SK-N-SH (cell line): Measurements from ENCODE around the gene TBXAS1. TPM values are rescaled to one million over a fixed set of nuclear protein-coding genes. Genes with fewer than 3 reads are reported as not detected.

ENCODE experiments used
- CTCF ChIA-PET: fragments of 300-600, 350-600 bp; formaldehyde crosslinking; extraction: SDS; loops from one replicate; lab custom pipeline; 2021; lab: Yijun Ruan, JAX
- POLR2A ChIA-PET: fragments of 350-600 bp; sonication (Branson Sonifier 250); formaldehyde crosslinking; extraction: SDS; loops from one replicate; lab custom pipeline; 2020; ENCODE audit warnings: antibody characterized with exemption, inconsistent platforms; lab: Yijun Ruan, JAX
- DNase-seq: peaks from one replicate; pipeline ENCODE4 v3.0.0; 2012
- H2AFZ ChIP-seq: fragments of 200-600 bp; sonication (generic); 2 replicates; pipeline ENCODE4 v1.8.1; 2016; ENCODE audit warnings: antibody characterized with exemption, mild to moderate bottlenecking, low read depth
- H3F3A ChIP-seq: fragments of 200-600 bp; sonication (generic); replicated peaks from 2 replicates; pipeline ENCODE3; 2016; ENCODE audit warnings: antibody characterized with exemption, mild to moderate bottlenecking; ENCODE audit not compliant: insufficient read depth
- H3K27ac ChIP-seq, 2 experiments: fragments of 200-500 bp in 1 of 2; fragments of 200-600 bp in 1 of 2; sonication (Bioruptor generic) in 1 of 2; sonication (generic), shearing (Covaris generic) in 1 of 2; 2 replicates each; pipeline versions ENCODE4 v1.5.1 to v1.6.1; 2014 to 2016; ENCODE audit warnings: low read depth in 2 of 2, inconsistent platforms in 1 of 2, low read length in 1 of 2, mild to moderate bottlenecking in 1 of 2, mixed read lengths in 1 of 2
- H3K27me3 ChIP-seq: fragments of 200-600 bp; sonication (generic), shearing (Covaris generic); 2 replicates; pipeline ENCODE4 v1.6.1; 2016; ENCODE audit warnings: mixed run types; ENCODE audit not compliant: insufficient read depth
- H3K36me3 ChIP-seq, 2 experiments: fragments of 200-500 bp in 1 of 2; fragments of 200-600 bp in 1 of 2; sonication (Bioruptor generic) in 1 of 2; sonication (generic) in 1 of 2; replicated peaks in 1 of 2; 2 replicates each; pipeline versions ENCODE3 to v1.5.1; 2014 to 2016; ENCODE audit warnings: low read length in 1 of 2, mild to moderate bottlenecking in 1 of 2; ENCODE audit not compliant: insufficient read depth in 2 of 2, control insufficient read depth in 1 of 2
- H3K4me1 ChIP-seq, 2 experiments: fragments of 200-500 bp in 1 of 2; fragments of 200-600 bp in 1 of 2; sonication (Bioruptor generic) in 1 of 2; sonication (generic), shearing (Covaris generic) in 1 of 2; 2 replicates each; pipeline versions ENCODE4 v1.5.1 to v1.6.1; 2014 to 2016; ENCODE audit warnings: low read depth in 1 of 2, low read length in 1 of 2, mixed run types in 1 of 2; ENCODE audit not compliant: insufficient read depth in 2 of 2, control insufficient read depth in 1 of 2
- H3K4me2 ChIP-seq: fragments of 200-600 bp; sonication (generic), shearing (Covaris generic); 2 replicates; pipeline ENCODE4 v1.6.1; 2017; ENCODE audit warnings: mixed run types
- H3K4me3 ChIP-seq, 2 experiments: fragments of 200-500 bp in 1 of 2; fragments of 200-600 bp in 1 of 2; sonication (Bioruptor generic) in 1 of 2; sonication (generic), shearing (Covaris generic) in 1 of 2; 2 replicates each; pipeline versions ENCODE4 v1.5.1 to v1.8.1; 2014 to 2016; ENCODE audit warnings: low read depth in 2 of 2, inconsistent platforms in 1 of 2, low read length in 1 of 2, mild to moderate bottlenecking in 1 of 2, mixed read lengths in 1 of 2, moderate library complexity in 1 of 2
- H3K79me2 ChIP-seq: fragments of 200-600 bp; sonication (generic); 2 replicates; pipeline ENCODE4 v1.8.1; 2017; ENCODE audit warnings: mild to moderate bottlenecking; ENCODE audit not compliant: insufficient read depth
- H3K9ac ChIP-seq: fragments of 200-600 bp; sonication (generic); 2 replicates; pipeline ENCODE4 v1.6.1; 2017; ENCODE audit warnings: mixed run types
- H3K9me2 ChIP-seq: fragments of 200-600 bp; sonication (generic); 2 replicates; pipeline ENCODE4 v1.6.1; 2017; ENCODE audit warnings: mixed run types
- H3K9me3 ChIP-seq: fragments of 200-600 bp; sonication (generic); 2 replicates; pipeline ENCODE4 v1.6.1; 2017; ENCODE audit warnings: mixed run types, mild to moderate bottlenecking, moderate library complexity
- H4K20me1 ChIP-seq: fragments of 200-600 bp; sonication (generic); 2 replicates; pipeline ENCODE4 v1.6.1; 2017; ENCODE audit warnings: mild to moderate bottlenecking, mixed run types; ENCODE audit not compliant: insufficient read depth
- CHD2 ChIP-seq: fragments of 150-350 bp; IDR thresholded peaks from 2 replicates; pipeline ENCODE4 v1.6.1; 2018; ENCODE audit warnings: low read length; ENCODE audit not compliant: partially characterized antibody
- EP300 ChIP-seq, 2 experiments: IDR thresholded peaks; 2 replicates each; pipeline versions ENCODE4 v1.4.0 to v1.6.1; 2012; ENCODE audit warnings: borderline replicate concordance in 1 of 2, low read depth in 1 of 2, low read length in 1 of 2
- EZH2phosphoT487 ChIP-seq: fragments of 200-600 bp; sonication (generic); IDR thresholded peaks from 2 replicates; pipeline ENCODE4 v1.6.1; 2017; ENCODE audit warnings: low read depth, mixed run types, mild to moderate bottlenecking, antibody characterized with exemption, moderate library complexity, borderline replicate concordance
- FOSL2 ChIP-seq: IDR thresholded peaks from 2 replicates; pipeline ENCODE4 v1.4.0; 2012; ENCODE audit warnings: low read depth, mild to moderate bottlenecking, moderate library complexity, borderline replicate concordance
- FOXJ3 ChIP-seq: sonication (generic); formaldehyde crosslinking; IDR thresholded peaks from 2 replicates; pipeline ENCODE4 v1.5.1; 2020; ENCODE audit warnings: mild to moderate bottlenecking, missing genetic modification reagents
- GABPA ChIP-seq: IDR thresholded peaks from 2 replicates; pipeline ENCODE4 v1.4.0; 2012; ENCODE audit warnings: low read depth, mild to moderate bottlenecking
- JUND ChIP-seq: IDR thresholded peaks from 2 replicates; pipeline ENCODE4 v1.4.0; 2012
- MEF2A ChIP-seq: IDR thresholded peaks from 2 replicates; pipeline ENCODE4 v1.4.0; 2012; ENCODE audit warnings: low read depth, borderline replicate concordance
- RAD21 ChIP-seq: IDR thresholded peaks from 2 replicates; pipeline ENCODE4 v1.6.1; 2012; ENCODE audit warnings: mild to moderate bottlenecking, low read length
- RCOR1 ChIP-seq: fragments of 150-350 bp; IDR thresholded peaks from 2 replicates; pipeline ENCODE4 v1.6.1; 2017; ENCODE audit warnings: antibody characterized with exemption, low read length
- RFX5 ChIP-seq: IDR thresholded peaks from 2 replicates; pipeline ENCODE4 v1.6.1; 2012; ENCODE audit warnings: mild to moderate bottlenecking, improper control_type of control experiment, low read length
- RXRA ChIP-seq: IDR thresholded peaks from 2 replicates; pipeline ENCODE4 v1.4.0; 2012; ENCODE audit warnings: low read depth, mild to moderate bottlenecking, borderline replicate concordance
- SMC3 ChIP-seq: IDR thresholded peaks from 2 replicates; pipeline ENCODE4 v1.6.1; 2012; ENCODE audit warnings: low read depth, low read length, improper control_type of control experiment
- TAF1 ChIP-seq: IDR thresholded peaks from 2 replicates; pipeline ENCODE4 v1.6.1; 2012; ENCODE audit warnings: low read depth, mild to moderate bottlenecking, low read length, moderate library complexity, borderline replicate concordance
- TCF12 ChIP-seq: IDR thresholded peaks from 2 replicates; pipeline ENCODE4 v1.4.0; 2012
- USF1 ChIP-seq: IDR thresholded peaks from 2 replicates; pipeline ENCODE4 v1.4.0; 2012; ENCODE audit warnings: low read depth, borderline replicate concordance
- YY1 ChIP-seq: IDR thresholded peaks from 2 replicates; pipeline ENCODE4 v1.4.0; 2012; ENCODE audit warnings: low read depth, mild to moderate bottlenecking
- WGBS: methylation state at CpG from one replicate; pipeline ENCODE4 v1.1.6; 2017; ENCODE audit warnings: low lambda C conversion rate; 5-methylcytosine and 5-hydroxymethylcytosine counted together
- polyA plus RNA-seq, 3 experiments: library from polyadenylated mRNA; depleted of rRNA; stranded (reverse); fragments of >200 nt; gene quantifications; 2 replicates each; pipeline ENCODE4 v1.2.3, GENCODE V29; 2012
- TF ChIP-seq, protein P1 (sequence below): IDR thresholded peaks from 2 replicates; pipeline ENCODE4; 2012
- TF ChIP-seq, protein P2 (sequence below): IDR thresholded peaks from 2 replicates; pipeline ENCODE4 v1.4.0; 2012; ENCODE audit warnings: low read depth
- TF ChIP-seq, protein P3 (sequence below): IDR thresholded peaks from 2 replicates; pipeline ENCODE4 v1.6.1; 2012; ENCODE audit warnings: mild to moderate bottlenecking, low read depth, low read length, moderate library complexity

The TBXAS1 gene
- polyA plus RNA-seq, 1 of the 3 experiments (the other 2 are of a cell fraction), result 4.4 TPM

DNA sequence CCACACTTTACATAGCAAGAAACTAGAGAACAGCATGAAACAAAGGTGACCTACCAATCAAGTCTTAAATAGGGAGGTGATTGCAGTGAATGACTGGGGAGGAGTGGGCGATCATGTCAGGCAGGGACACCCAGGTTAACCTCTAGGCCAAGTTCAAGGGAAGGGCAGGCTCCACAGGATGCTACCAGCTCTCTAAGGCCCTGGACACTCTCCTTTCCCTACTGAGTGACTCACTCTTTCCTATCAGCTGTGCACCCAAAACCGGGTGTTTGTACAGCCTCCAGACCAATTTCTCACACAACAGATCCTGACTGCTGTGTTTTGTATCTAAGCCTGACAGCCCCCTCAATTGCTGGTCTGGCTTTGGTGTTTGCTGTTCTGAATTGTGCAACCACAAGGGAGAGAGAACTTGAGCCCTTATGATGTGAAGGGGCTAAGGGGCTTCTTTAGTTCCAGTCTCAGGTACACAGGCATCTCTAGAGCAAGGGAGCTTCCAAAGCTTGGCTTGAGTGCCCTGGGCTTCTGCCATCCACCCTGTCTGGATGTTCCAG, 107.8 kb downstream of the TBXAS1 start:
- Histone ChIP-seq H3K9me3 (no peaks in the 10 kb centered on the region), H3K4me2 (no peak overlapping the region), H3F3A (no peaks in the 10 kb centered on the region), H3K27ac (no peak overlapping the region), H3K79me2 (no peaks in the 10 kb centered on the region), H3K9ac (no peak overlapping the region), H3K4me3 (no peak overlapping the region), H2AFZ (no peak overlapping the region), H4K20me1 (no peaks in the 10 kb centered on the region), H3K4me1 (no peaks in the 10 kb centered on the region), H3K9me2 (no peaks in the 10 kb centered on the region), H3K36me3 (no peaks in the 10 kb centered on the region), H3K27me3 (peaks cover 9% of the 10 kb centered on the region; the same call in 1 of the 2 replicates)
- no peak for DNase-seq
- WGBS, result 32% methylated on average over 2 of the region's 2 CpGs
- CTCF ChIA-PET, result interaction anchor here (0.6 to 1.6 kb wide), 3 partner anchors 12 to 318 kb away, joined by 3 to 4 read pairs (median 3); no protein-coding TSS in a partner anchor
- TF ChIP-seq MEF2A (no peak), FOXJ3 (CRISPR knock-in tag) (no peak), RCOR1 (no peak), TAF1 (no peak), EZH2phosphoT487 (no peak), RAD21 (no peak), YY1 (no peak), GABPA (no peak), CHD2 (no peak), RFX5 (no peak), SMC3 (no peak), FOSL2 (peak; percentile 58; the same call in 1 of the 2 replicates), EP300 (IDR thresholded peaks at IDR 0.05; ENCODE audit: borderline replicate concordance in 1 of 2, low read depth in 1 of 2, low read length in 1 of 2) (no peak), TCF12 (peak; percentile 32; the same call in 1 of the 2 replicates), JUND (peak; percentile 70), USF1 (no peak), RXRA (0 out of 2 replicates have a peak, but pooled peaks have one; percentile 22)
- TF ChIP-seq, protein P1, sequence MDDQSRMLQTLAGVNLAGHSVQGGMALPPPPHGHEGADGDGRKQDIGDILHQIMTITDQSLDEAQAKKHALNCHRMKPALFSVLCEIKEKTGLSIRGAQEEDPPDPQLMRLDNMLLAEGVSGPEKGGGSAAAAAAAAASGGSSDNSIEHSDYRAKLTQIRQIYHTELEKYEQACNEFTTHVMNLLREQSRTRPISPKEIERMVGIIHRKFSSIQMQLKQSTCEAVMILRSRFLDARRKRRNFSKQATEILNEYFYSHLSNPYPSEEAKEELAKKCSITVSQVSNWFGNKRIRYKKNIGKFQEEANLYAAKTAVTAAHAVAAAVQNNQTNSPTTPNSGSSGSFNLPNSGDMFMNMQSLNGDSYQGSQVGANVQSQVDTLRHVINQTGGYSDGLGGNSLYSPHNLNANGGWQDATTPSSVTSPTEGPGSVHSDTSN, result peak; percentile 39
- TF ChIP-seq, protein P2, sequence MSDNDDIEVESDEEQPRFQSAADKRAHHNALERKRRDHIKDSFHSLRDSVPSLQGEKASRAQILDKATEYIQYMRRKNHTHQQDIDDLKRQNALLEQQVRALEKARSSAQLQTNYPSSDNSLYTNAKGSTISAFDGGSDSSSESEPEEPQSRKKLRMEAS, result no peak
- TF ChIP-seq, protein P3, sequence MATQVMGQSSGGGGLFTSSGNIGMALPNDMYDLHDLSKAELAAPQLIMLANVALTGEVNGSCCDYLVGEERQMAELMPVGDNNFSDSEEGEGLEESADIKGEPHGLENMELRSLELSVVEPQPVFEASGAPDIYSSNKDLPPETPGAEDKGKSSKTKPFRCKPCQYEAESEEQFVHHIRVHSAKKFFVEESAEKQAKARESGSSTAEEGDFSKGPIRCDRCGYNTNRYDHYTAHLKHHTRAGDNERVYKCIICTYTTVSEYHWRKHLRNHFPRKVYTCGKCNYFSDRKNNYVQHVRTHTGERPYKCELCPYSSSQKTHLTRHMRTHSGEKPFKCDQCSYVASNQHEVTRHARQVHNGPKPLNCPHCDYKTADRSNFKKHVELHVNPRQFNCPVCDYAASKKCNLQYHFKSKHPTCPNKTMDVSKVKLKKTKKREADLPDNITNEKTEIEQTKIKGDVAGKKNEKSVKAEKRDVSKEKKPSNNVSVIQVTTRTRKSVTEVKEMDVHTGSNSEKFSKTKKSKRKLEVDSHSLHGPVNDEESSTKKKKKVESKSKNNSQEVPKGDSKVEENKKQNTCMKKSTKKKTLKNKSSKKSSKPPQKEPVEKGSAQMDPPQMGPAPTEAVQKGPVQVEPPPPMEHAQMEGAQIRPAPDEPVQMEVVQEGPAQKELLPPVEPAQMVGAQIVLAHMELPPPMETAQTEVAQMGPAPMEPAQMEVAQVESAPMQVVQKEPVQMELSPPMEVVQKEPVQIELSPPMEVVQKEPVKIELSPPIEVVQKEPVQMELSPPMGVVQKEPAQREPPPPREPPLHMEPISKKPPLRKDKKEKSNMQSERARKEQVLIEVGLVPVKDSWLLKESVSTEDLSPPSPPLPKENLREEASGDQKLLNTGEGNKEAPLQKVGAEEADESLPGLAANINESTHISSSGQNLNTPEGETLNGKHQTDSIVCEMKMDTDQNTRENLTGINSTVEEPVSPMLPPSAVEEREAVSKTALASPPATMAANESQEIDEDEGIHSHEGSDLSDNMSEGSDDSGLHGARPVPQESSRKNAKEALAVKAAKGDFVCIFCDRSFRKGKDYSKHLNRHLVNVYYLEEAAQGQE, result no peak
- POLR2A ChIA-PET, result interaction anchor here (0.6 kb wide), 1 partner anchor 318 kb away, joined by 3 read pairs; no protein-coding TSS in a partner anchor
